22Rv1 (cell line): ENCODE measurements around the gene UNC5A.

Experiments
- CTCF ChIP-seq: fragments of 450-650 bp; IDR thresholded peaks from 2 replicates; pipeline ENCODE4 v1.5.1; 2017; ENCODE audit warnings: mild to moderate bottlenecking
- ZFX ChIP-seq: fragments of 450-650 bp; IDR thresholded peaks from 2 replicates; pipeline ENCODE4 v1.6.1; 2017; ENCODE audit warnings: antibody characterized with exemption, borderline replicate concordance

GRCh38 chr5:176810687-176811501 is 535 bp downstream of the UNC5A start:
- no peak for TF ChIP-seq CTCF
- no peak for TF ChIP-seq ZFX
